Right cardiac atrium (tissue), 5 donors: ENCODE results near the gene GATC. TPM values are rescaled to one million over a fixed set of nuclear protein-coding genes. Genes with fewer than 3 reads are reported as not detected.
A peak's percentile ranks its signal among the peaks of the same experiment; 100 is the strongest.
"Not testable (repeated sequence)": the region's sequence is repeated elsewhere in the genome, so short reads cannot be mapped to it uniquely, and the experiment has no call there.

Experiments
- ATAC-seq, 2 donors: fragments of 200-7000 bp; cut with Tn5 transposase; one replicate each; pipeline versions ENCODE4 v1.8.0 to v1.9.1; 2020; ENCODE audit warnings: moderate library complexity in 2 of 2, mild to moderate bottlenecking in 1 of 2
- DNase-seq, 3 donors: peaks; one replicate each; pipeline ENCODE4 v3.0.0-alpha.2; 2020
- H3K27ac ChIP-seq: one replicate; pipeline ENCODE4 v1.5.1; 2013; ENCODE audit warnings: mild to moderate bottlenecking, low read length, control low read depth, moderate library complexity
- H3K27me3 ChIP-seq: one replicate; pipeline ENCODE4 v1.6.1; 2013; ENCODE audit not compliant: control insufficient read depth, insufficient read depth
- H3K4me1 ChIP-seq: one replicate; pipeline ENCODE4 v1.6.1; 2013; ENCODE audit warnings: low read length; ENCODE audit not compliant: control insufficient read depth, insufficient read depth
- H3K4me3 ChIP-seq: one replicate; pipeline ENCODE4 v1.5.1; 2013; ENCODE audit warnings: low read length, control low read depth
- H3K9me3 ChIP-seq: one replicate; pipeline ENCODE4 v1.6.1; 2013; ENCODE audit warnings: low read length; ENCODE audit not compliant: control insufficient read depth
- WGBS: extraction: QIAGEN DNeasy Blood & Tissue Kit; methylation state at CpG from one replicate; pipeline ENCODE4 v1.1.7; 2013; 5-methylcytosine and 5-hydroxymethylcytosine counted together
- intact Hi-C, 4 donors: fragments of 100-400 bp; cut with DNase I; formaldehyde crosslinking; loops; one replicate each; pipeline versions ENCODE4 v1.11.0 to v1.14.0; 2022 to 2023
- polyA plus RNA-seq: library from polyadenylated mRNA; stranded (reverse); fragments of 200-250 nt; gene quantifications from one replicate; pipeline ENCODE4 v1.2.3, GENCODE V29; 2013
- total RNA-seq, 4 donors: library from RNA; stranded (reverse); fragmentation: NEBNext Ultra II Directional; extraction: Animal tissue kit (Norgen Biotek cat#: 25700); gene quantifications; one replicate each; pipeline ENCODE4 v1.2.1, GENCODE V29; 2021
- donor health status: healthy with polysubstance abuse.
- donor health status: DM: no; HTN: yes; CAD: no.
- donor health status: DM: no; HTN: no; CAD: no.
- donor health status: DM: no; HTN: yes; CAD: no; lungs with severe emphysema.
- donor health status: DM: yes; HTN: yes; CAD: no.

Gene GATC
- total and polyA plus RNA-seq, 5 donors, result 7.2 to 16.2 (median 15.2) TPM

GRCh38 chr12:120437735-120438494 is 8.3 kb upstream of the GATC start, which contains the start of gene COX6A1:
TSS of gene COX6A1 (plus strand) at chr12:120438113. CDS start at chr12:120438127, 14 bp downstream.
- Histone ChIP-seq H3K4me1 (no peaks in the 10 kb centered on the region), H3K27me3 (no peaks in the 10 kb centered on the region), H3K4me3 (peak within 1 kb of the TSS; percentile 63), H3K27ac (peak within 1 kb of the TSS; percentile 90), H3K9me3 (no peaks in the 10 kb centered on the region)
- WGBS, result under 1% methylated on average over 59 of the region's 59 CpGs
- intact Hi-C loops, result no loop called here
- DNase-seq (peak; percentile 96 to 97 (median 96)), ATAC-seq (peak; percentile 98 to 99)

DNA sequence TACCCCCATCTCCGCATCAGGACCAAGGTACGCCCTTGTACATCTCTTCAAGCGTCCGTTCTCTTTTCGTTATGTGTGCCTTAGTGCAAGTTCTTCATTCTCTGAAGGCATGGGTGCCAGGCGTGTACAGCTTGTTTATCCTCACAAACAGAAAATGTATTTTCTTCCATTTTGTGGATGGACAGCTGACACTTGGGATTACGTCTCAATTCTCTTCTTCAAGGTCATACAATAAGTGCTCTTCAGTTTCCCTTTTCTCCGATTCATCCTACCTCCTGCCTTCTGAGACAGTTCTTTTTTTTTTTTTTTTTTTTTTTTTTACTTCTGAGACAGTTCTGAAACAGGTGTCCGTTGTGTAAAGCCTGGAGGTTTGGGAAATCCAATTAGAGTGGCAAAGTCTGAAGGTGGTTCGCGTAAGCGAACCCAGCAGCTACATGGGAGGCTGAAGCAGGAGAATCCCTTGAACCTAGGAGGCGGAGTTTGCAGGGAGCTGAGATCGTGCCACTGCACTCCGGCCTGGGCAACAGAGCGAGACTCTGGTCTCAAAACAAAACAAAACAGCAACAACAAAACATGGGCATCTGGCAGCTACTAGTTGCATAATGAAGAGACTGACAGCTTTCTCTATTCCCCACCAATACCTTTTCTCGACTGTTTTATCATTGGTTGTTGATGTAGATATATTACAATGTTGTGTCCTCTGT is 7.6 kb upstream of the GATC start:
- Histone ChIP-seq H3K27me3 (no peaks in the 10 kb centered on the region), H3K4me3 (peak overlapping the region; percentile 63), H3K4me1 (no peaks in the 10 kb centered on the region), H3K27ac (peak overlapping the region; percentile 90), H3K9me3 (no peaks in the 10 kb centered on the region)
- peak in 1 of 2 donors; percentile 15 for ATAC-seq
- WGBS, result 35% methylated on average over 17 of the region's 17 CpGs
- no peak for DNase-seq
- intact Hi-C loops, result no loop called here

DNA sequence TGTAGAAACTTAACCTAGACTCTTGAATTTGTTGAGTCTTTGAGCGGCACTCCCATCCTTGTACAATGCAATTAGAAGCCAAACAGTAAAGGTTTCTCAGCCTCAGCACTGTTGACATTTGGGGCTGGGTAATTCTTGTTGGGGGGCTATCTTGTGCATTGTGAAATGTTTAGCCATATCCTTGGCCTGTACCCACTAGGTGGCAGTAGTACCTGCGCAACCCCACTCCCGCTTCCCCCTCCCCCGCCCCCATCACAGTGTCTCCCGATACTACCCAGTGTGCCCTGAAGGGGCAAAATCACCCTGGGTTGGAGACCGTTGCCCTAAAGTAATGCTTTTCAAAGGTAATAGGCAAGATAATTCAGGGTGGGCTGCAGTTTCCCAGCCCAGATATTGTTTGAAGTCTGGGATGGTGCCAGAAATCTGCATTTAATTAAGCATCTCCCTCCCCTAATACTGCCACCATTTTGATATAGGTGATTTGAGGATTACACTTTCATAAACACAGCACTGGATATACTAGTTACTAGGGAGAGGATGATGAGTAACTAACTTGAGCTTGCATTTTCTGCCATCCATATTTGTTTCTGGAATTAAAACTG is 6.5 kb upstream of the GATC start:
- H3K27me3 ChIP-seq, result no peaks in the 10 kb centered on the region
- DNase-seq, result peak in 1 of 3 donors; percentile 17
- ATAC-seq, result peak; percentile 48 to 49
- no peaks in the 10 kb centered on the region for H3K4me1 ChIP-seq
- H3K9me3 ChIP-seq, result no peaks in the 10 kb centered on the region
- intact Hi-C loops, result no loop called here
- 17% methylated on average over 6 of the region's 6 CpGs for WGBS
- H3K4me3 ChIP-seq, result no peak overlapping the region
- no peak overlapping the region for H3K27ac ChIP-seq

DNA sequence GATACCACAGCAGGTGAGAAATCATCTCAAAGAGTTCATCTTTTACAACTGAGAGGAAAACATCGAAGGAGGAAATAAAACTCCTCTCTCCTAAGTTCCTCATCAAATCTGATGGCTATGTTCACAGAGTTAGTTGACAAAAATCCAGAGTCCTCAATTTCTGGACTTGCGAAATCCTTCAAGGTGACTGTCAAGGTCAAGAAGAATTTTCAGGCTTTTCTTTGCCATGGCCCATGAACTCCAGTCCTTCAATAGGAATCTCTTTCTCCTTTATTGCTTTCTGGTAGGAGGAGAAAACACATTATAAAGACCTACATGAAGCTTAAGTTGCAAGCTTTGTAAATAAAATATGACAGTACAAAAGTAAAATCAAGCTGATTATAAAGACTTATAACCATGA is 1.6 kb upstream of the GATC start:
- ATAC-seq, result no peak
- Histone ChIP-seq H3K9me3 (no peaks in the 10 kb centered on the region), H3K4me1 (peaks cover 5% of the 10 kb centered on the region), H3K27me3 (no peaks in the 10 kb centered on the region), H3K4me3 (no peak overlapping the region), H3K27ac (no peak overlapping the region)
- 95% methylated on average over 2 of the region's 2 CpGs for WGBS
- intact Hi-C loops, result no loop called here
- no peak for DNase-seq

- DNase-seq, H3K27me3 ChIP-seq, H3K9me3 ChIP-seq, ATAC-seq, H3K4me1 ChIP-seq, intact Hi-C loops: not testable (repeated sequence)
- Histone ChIP-seq H3K27ac (peak overlapping the region; percentile 83), H3K4me3 (peak overlapping the region; percentile 84)
- 8% methylated on average over 17 of the region's 17 CpGs for WGBS
Measured at GRCh38 chr12:120446844-120447178, 567 bp downstream of the GATC start.

GRCh38 chr12:120447992-120448391 is 1.7 kb downstream of the GATC start:
- no peak for ATAC-seq
- intact Hi-C loops, result no loop called here
- Histone ChIP-seq H3K9me3 (no peaks in the 10 kb centered on the region), H3K4me1 (peaks cover 5% of the 10 kb centered on the region), H3K27me3 (no peaks in the 10 kb centered on the region), H3K4me3 (no peak overlapping the region), H3K27ac (no peak overlapping the region)
- DNase-seq, result no peak
- 94% methylated on average over 4 of the region's 4 CpGs for WGBS

DNA sequence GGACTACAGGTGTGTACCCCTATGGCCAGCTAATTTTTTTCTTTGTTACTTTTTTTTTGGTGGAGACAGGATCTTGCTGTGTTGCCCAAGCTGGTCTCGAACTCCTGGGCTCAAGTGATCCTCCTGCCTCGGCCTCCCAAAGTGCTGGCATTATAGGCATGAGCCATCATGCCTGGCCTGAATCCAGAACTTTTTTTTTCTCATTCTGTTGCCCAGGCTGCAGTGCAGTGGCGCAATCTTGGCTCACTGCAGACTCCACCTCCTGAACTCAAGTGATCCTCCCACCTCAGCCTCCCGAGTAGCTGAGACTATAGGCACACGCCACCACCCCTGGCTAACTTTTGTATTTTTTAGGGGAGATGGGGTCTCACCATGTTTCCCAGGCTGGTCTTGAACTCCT is 6.3 kb downstream of the GATC start:
- H3K27ac ChIP-seq, DNase-seq, H3K4me1 ChIP-seq, H3K4me3 ChIP-seq, H3K27me3 ChIP-seq, H3K9me3 ChIP-seq, intact Hi-C loops, ATAC-seq: not testable (repeated sequence)
- 90% methylated on average over 5 of the region's 5 CpGs for WGBS

DNA sequence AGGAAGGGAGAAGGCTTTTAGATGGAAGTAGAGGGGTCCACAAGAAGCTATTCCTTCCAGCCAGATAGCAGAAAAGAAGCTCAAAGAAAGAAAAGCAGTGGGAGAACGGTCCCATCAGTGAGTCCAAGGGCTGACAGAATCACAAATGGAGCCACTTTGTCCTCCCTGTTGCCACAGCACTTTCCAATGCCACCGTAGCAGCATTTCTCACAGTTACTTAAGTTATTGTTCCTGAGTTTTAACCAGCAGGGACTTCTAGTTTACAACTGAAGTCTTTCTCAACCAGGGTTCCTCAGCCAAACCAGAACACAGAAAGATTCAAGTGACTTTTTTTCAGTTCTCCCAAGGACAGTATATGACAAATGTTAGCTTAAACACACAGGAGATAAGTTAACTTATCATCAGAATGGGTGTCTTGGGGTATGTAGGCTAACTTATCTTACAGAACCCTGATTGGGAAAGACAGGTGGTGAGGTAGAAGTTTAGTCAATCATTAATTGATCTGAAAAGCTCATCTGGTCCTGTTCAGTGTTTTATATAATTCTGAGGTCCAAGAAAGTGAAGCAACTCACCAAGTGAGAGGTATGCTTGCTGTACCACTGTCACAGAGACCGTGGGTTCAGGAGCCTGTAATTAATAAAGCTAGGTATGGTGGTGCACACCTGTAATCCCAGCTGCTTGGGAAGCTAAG is 7.0 kb downstream of the GATC start:
- WGBS, result 93% methylated on average over 3 of the region's 3 CpGs
- Histone ChIP-seq H3K9me3 (no peaks in the 10 kb centered on the region), H3K4me3 (no peak overlapping the region), H3K27me3 (no peaks in the 10 kb centered on the region), H3K27ac (no peak overlapping the region), H3K4me1 (no peaks in the 10 kb centered on the region)
- ATAC-seq, result no peak
- intact Hi-C loops, result no loop called here
- DNase-seq, result no peak

DNA sequence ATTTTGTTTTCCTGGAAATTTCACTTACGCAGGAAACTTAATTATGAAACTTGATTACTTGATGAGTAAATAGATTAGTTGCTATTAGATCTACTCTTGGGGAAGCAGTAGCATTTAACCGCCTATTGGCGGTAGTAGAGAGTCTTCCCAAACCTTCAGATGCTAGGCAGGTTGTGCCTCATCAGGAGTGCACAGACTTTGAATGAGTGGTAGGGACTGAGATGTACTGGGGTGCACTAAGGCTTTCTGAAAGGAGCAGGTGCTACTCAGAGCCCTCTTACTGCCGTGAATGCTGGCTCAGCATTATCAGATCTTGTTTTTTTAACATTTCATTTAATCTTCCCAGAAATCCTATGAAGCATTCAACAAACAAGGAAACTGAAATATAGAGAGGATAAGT is 7.7 kb downstream of the GATC start:
- no peaks in the 10 kb centered on the region for H3K9me3 ChIP-seq
- intact Hi-C loops, result no loop called here
- H3K27ac ChIP-seq, result no peak overlapping the region
- H3K4me1 ChIP-seq, result no peaks in the 10 kb centered on the region
- ATAC-seq (peak; percentile 36 to 51), DNase-seq (no peak)
- H3K27me3 ChIP-seq, result no peaks in the 10 kb centered on the region
- H3K4me3 ChIP-seq, result no peak overlapping the region
- WGBS, result 70% methylated on average over 4 of the region's 4 CpGs

DNA sequence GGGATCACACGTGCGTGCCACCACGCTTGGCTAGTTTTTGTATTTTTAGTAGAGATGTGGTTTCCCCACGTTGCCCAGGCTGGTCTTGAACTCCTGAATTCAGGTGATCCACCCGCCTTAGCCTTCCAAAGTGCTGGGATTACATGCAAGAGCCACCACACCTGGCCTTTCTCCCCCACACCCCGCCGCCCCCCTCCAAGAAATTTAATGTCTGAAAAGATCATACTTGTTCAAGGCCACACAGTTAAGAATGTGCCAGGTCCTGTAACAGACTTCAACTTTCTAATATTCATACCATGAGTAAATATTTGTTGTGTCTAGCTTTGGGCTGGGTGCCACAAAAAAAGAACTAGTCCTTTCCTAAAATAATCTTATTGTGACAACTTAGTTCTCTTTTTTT is 9.1 kb downstream of the GATC start:
- Histone ChIP-seq H3K4me1 (no peaks in the 10 kb centered on the region), H3K27me3 (no peaks in the 10 kb centered on the region), H3K9me3 (no peaks in the 10 kb centered on the region), H3K4me3 (no peak overlapping the region), H3K27ac (no peak overlapping the region)
- DNase-seq (no peak), ATAC-seq (no peak)
- intact Hi-C loops, result no loop called here
- WGBS, result 89% methylated on average over 7 of the region's 7 CpGs

GRCh38 chr12:120457133-120457532 is 10.9 kb downstream of the GATC start:
- 77% methylated on average over 6 of the region's 6 CpGs for WGBS
- Histone ChIP-seq H3K27me3 (no peaks in the 10 kb centered on the region), H3K27ac (no peak overlapping the region), H3K4me1 (no peaks in the 10 kb centered on the region), H3K9me3 (no peaks in the 10 kb centered on the region), H3K4me3 (no peak overlapping the region)
- DNase-seq (no peak), ATAC-seq (no peak)
- intact Hi-C loops, result no loop called here
